HEK293 (cell line): ENCODE measurements around the gene PLEKHA7.

Experiments used
- OSR2 ChIP-seq: fragments of 450-650 bp; formaldehyde crosslinking; IDR thresholded peaks from 2 replicates; pipeline ENCODE4 v1.5.1; 2016; ENCODE audit warnings: missing biosample characterization, missing genetic modification characterization
- SETDB1 ChIP-seq: IDR thresholded peaks from one replicate; pipeline ENCODE4 v1.6.1; 2017; ENCODE audit warnings: mild to moderate bottlenecking, low read length, moderate library complexity, mixed read lengths; ENCODE audit not compliant: insufficient read length
- ZBTB44 ChIP-seq: fragments of 450-650 bp; IDR thresholded peaks from 2 replicates; pipeline ENCODE4 v1.5.1; 2018; ENCODE audit warnings: missing biosample characterization, mild to moderate bottlenecking, missing genetic modification characterization
- ZBTB49 ChIP-seq: fragments of 450-650 bp; formaldehyde crosslinking; IDR thresholded peaks from 2 replicates; pipeline ENCODE4 v1.5.1; 2016; ENCODE audit warnings: missing biosample characterization, missing genetic modification characterization, low read depth
- ZFP41 ChIP-seq: fragments of 450-650 bp; formaldehyde crosslinking; IDR thresholded peaks from 2 replicates; pipeline ENCODE4 v1.5.1; 2016; ENCODE audit warnings: missing biosample characterization, missing genetic modification characterization, borderline replicate concordance
- ZNF140 ChIP-seq: fragments of 450-650 bp; formaldehyde crosslinking; IDR thresholded peaks from 2 replicates; pipeline ENCODE4 v1.5.1; 2016; ENCODE audit warnings: missing biosample characterization, missing genetic modification characterization
- ZNF175 ChIP-seq: fragments of 450-650 bp; formaldehyde crosslinking; IDR thresholded peaks from 2 replicates; pipeline ENCODE4 v1.5.1; 2016; ENCODE audit warnings: missing biosample characterization, missing genetic modification characterization
- ZNF571 ChIP-seq: fragments of 450-650 bp; formaldehyde crosslinking; IDR thresholded peaks from 2 replicates; pipeline ENCODE4 v1.5.0; 2017; ENCODE audit warnings: missing biosample characterization, missing genetic modification characterization
- ZNF629 ChIP-seq: fragments of 450-650 bp; formaldehyde crosslinking; IDR thresholded peaks from 2 replicates; pipeline ENCODE4 v1.5.1; 2017; ENCODE audit warnings: missing biosample characterization, missing genetic modification characterization
- TF ChIP-seq, protein P1 (sequence below): fragments of 450-650 bp; formaldehyde crosslinking; IDR thresholded peaks from 2 replicates; pipeline ENCODE4 v1.5.1; 2016; ENCODE audit warnings: missing biosample characterization, missing genetic modification characterization
- TF ChIP-seq, protein P2 (sequence below): fragments of 450-650 bp; formaldehyde crosslinking; IDR thresholded peaks from 2 replicates; pipeline ENCODE4 v1.5.1; 2016; ENCODE audit warnings: missing biosample characterization, missing genetic modification characterization
- TF ChIP-seq, protein P3 (sequence below): fragments of 450-650 bp; formaldehyde crosslinking; IDR thresholded peaks from 2 replicates; pipeline ENCODE4 v1.5.1; 2016; ENCODE audit warnings: missing biosample characterization, missing genetic modification characterization
- TF ChIP-seq, protein P4 (sequence below): fragments of 450-650 bp; formaldehyde crosslinking; IDR thresholded peaks from 2 replicates; pipeline ENCODE4 v1.5.1; 2016; ENCODE audit warnings: missing biosample characterization, missing genetic modification characterization, borderline replicate concordance

DNA sequence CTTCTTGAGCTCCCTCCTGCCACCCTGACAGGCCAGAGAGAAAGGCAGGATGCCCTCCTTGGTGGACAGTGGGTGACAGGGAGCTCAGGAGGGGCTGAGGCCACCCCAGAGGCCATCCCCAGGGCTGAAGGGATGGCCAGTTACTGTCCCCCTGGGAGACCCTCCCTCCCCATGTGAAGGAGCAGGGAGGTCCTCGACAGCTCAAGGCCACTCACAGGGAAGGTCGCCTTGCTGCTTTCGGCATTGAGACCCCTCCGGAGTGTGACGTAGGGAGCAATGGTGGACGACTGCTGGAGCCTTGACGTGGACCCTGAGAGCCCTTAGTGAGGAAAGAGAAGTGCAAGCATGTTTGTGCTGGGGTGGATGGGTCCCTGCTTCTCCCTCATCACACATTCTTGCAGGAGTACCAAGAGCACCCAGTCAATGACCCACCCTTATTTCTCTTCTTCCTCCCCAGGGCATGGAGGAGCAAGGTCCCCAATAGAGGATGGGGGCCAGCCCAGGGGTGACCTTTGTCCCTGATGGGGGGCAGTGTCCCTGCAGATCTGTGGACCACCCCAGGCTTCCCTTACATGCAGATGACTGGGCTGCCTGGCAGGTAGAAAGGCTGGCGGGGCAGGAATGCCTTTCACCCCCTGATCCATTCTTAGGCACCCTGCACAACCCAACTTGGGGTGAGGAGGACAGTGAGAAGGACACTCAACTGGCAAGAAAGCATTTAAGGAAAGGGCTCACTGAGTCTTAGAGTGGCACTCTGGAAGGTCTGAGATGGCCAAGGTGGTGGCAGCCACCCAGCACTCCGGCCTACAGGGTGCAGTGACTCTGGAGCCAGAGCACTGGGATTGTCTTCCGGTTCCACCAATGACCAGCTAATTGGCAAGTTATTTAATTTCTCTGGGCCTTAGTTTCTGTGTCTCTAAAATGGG, 224.4 kb downstream of the PLEKHA7 start:
- TF ChIP-seq ZNF140 (tag by site-specific recombination): no peak
- no peak for TF ChIP-seq ZNF629
- TF ChIP-seq, protein P1, sequence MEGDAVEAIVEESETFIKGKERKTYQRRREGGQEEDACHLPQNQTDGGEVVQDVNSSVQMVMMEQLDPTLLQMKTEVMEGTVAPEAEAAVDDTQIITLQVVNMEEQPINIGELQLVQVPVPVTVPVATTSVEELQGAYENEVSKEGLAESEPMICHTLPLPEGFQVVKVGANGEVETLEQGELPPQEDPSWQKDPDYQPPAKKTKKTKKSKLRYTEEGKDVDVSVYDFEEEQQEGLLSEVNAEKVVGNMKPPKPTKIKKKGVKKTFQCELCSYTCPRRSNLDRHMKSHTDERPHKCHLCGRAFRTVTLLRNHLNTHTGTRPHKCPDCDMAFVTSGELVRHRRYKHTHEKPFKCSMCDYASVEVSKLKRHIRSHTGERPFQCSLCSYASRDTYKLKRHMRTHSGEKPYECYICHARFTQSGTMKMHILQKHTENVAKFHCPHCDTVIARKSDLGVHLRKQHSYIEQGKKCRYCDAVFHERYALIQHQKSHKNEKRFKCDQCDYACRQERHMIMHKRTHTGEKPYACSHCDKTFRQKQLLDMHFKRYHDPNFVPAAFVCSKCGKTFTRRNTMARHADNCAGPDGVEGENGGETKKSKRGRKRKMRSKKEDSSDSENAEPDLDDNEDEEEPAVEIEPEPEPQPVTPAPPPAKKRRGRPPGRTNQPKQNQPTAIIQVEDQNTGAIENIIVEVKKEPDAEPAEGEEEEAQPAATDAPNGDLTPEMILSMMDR (tag by site-specific recombination): no peak
- TF ChIP-seq, protein P2, sequence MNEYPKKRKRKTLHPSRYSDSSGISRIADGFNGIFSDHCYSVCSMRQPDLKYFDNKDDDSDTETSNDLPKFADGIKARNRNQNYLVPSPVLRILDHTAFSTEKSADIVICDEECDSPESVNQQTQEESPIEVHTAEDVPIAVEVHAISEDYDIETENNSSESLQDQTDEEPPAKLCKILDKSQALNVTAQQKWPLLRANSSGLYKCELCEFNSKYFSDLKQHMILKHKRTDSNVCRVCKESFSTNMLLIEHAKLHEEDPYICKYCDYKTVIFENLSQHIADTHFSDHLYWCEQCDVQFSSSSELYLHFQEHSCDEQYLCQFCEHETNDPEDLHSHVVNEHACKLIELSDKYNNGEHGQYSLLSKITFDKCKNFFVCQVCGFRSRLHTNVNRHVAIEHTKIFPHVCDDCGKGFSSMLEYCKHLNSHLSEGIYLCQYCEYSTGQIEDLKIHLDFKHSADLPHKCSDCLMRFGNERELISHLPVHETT: no peak
- TF ChIP-seq SETDB1: no peak
- TF ChIP-seq, protein P3, sequence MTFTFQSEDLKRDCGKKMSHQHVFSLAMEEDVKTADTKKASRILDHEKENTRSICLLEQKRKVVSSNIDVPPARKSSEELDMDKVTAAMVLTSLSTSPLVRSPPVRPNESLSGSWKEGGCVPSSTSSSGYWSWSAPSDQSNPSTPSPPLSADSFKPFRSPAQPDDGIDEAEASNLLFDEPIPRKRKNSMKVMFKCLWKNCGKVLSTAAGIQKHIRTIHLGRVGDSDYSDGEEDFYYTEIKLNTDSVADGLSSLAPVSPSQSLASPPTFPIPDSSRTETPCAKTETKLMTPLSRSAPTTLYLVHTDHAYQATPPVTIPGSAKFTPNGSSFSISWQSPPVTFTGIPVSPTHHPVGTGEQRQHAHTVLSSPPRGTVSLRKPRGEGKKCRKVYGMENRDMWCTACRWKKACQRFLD (tag by site-specific recombination): no peak
- TF ChIP-seq, protein P4, sequence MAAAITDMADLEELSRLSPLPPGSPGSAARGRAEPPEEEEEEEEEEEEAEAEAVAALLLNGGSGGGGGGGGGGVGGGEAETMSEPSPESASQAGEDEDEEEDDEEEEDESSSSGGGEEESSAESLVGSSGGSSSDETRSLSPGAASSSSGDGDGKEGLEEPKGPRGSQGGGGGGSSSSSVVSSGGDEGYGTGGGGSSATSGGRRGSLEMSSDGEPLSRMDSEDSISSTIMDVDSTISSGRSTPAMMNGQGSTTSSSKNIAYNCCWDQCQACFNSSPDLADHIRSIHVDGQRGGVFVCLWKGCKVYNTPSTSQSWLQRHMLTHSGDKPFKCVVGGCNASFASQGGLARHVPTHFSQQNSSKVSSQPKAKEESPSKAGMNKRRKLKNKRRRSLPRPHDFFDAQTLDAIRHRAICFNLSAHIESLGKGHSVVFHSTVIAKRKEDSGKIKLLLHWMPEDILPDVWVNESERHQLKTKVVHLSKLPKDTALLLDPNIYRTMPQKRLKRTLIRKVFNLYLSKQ: no peak
- no peak for TF ChIP-seq ZFP41 (tag by site-specific recombination)
- no peak for TF ChIP-seq ZBTB44 (tag by site-specific recombination)
- TF ChIP-seq ZNF571: no peak
- TF ChIP-seq ZNF175 (tag by site-specific recombination): no peak
- no peak for TF ChIP-seq OSR2
- no peak for TF ChIP-seq ZBTB49 (tag by site-specific recombination)
